ENCODE measurements around the gene LHX6.

GRCh38 chr9:122236681-122237080, 7.9 kb upstream of the LHX6 start:
- TF ChIP-seq REST (IDR thresholded peaks at IDR 0.05; ENCODE audit: insufficient read depth in 1 of 2, low read depth in 2 of 2, low read length in 2 of 2) (no peak), TAF1 (IDR thresholded peaks at IDR 0.05; ENCODE audit: borderline replicate concordance, insufficient read depth, low read length) (no peak)

Measured in PFSK-1 (cell line).